ENCODE measurements around the gene NTN1.
A peak's percentile ranks its signal among the peaks of the same experiment; 100 is the strongest.
"Not testable (repeated sequence)": the region's sequence is repeated elsewhere in the genome, so short reads cannot be mapped to it uniquely, and the experiment has no call there.

Gene NTN1

GRCh38 chr17:9021158-9021991 is at the start of gene NTN1:
Gene NTN1 (plus strand): TSS chr17:9021510. CDS start chr17:9022374, 864 bp downstream.
- peak in 28 of 51 donors; percentile 6 to 70 (median 50) for DNase-seq

- no peak for DNase-seq
Observed at GRCh38 chr17:8975091-8975725, 46.1 kb upstream of the NTN1 start.

- DNase-seq, result no peak
Observed at GRCh38 chr17:8976638-8977037, 44.7 kb upstream of the NTN1 start.

- no peak for DNase-seq
Observed at GRCh38 chr17:8979715-8980114, 41.6 kb upstream of the NTN1 start.

GRCh38 chr17:8981443-8981842 is 39.9 kb upstream of the NTN1 start:
- DNase-seq, result no peak

GRCh38 chr17:8984225-8984624 is 37.1 kb upstream of the NTN1 start:
- not testable (repeated sequence) for DNase-seq

GRCh38 chr17:8985054-8985701 is 36.1 kb upstream of the NTN1 start:
- DNase-seq, result no peak

GRCh38 chr17:8986295-8986694 is 35.0 kb upstream of the NTN1 start:
- no peak for DNase-seq

- DNase-seq, result not testable (repeated sequence)
Observed at GRCh38 chr17:8988263-8988935, 32.9 kb upstream of the NTN1 start.

- DNase-seq, result peak in 28 of 51 donors; percentile 7 to 69 (median 28)
Observed at GRCh38 chr17:8991514-8992285, 29.6 kb upstream of the NTN1 start.

GRCh38 chr17:8994319-8994718 is 27.0 kb upstream of the NTN1 start:
- peak in 27 of 51 donors; percentile 3 to 74 (median 29) for DNase-seq

- DNase-seq, result no peak
Observed at GRCh38 chr17:8995711-8996110, 25.6 kb upstream of the NTN1 start.

GRCh38 chr17:8997994-8998628 is 23.2 kb upstream of the NTN1 start:
- peak in 8 of 51 donors; percentile 6 to 31 (median 16) for DNase-seq

- DNase-seq, result no peak
Observed at GRCh38 chr17:9001559-9001958, 19.8 kb upstream of the NTN1 start.

- DNase-seq, result no peak
Observed at GRCh38 chr17:9002227-9002605, 19.1 kb upstream of the NTN1 start.

- DNase-seq, result peak in 3 of 51 donors; percentile 12 to 33 (median 16)
Observed at GRCh38 chr17:9002606-9003354, 18.5 kb upstream of the NTN1 start.

- DNase-seq, result peak in 3 of 51 donors; percentile 12 to 24 (median 18)
Observed at GRCh38 chr17:9003355-9004131, 17.8 kb upstream of the NTN1 start.

- no peak for DNase-seq
Observed at GRCh38 chr17:9004132-9004960, 17.0 kb upstream of the NTN1 start.

All from hypothalamus (tissue), 51 donors.